ENCODE results near the gene KRT78.

Gene KRT78

GRCh38 chr12:52813885-52814709, 34.7 kb downstream of the KRT78 start, which contains the start of gene KRT4:
Gene KRT4, minus strand, starts transcription at chr12:52814116. Its CDS starts 58 bp downstream, at chr12:52814058.
- no peak for TF ChIP-seq FOXM1 (IDR thresholded peaks at IDR 0.05; ENCODE audit: borderline replicate concordance, low read depth)
- TF ChIP-seq CEBPB (IDR thresholded peaks at IDR 0.05), result no peak
- no peak for TF ChIP-seq EP300 (IDR thresholded peaks at IDR 0.05; ENCODE audit: borderline replicate concordance)

DNA sequence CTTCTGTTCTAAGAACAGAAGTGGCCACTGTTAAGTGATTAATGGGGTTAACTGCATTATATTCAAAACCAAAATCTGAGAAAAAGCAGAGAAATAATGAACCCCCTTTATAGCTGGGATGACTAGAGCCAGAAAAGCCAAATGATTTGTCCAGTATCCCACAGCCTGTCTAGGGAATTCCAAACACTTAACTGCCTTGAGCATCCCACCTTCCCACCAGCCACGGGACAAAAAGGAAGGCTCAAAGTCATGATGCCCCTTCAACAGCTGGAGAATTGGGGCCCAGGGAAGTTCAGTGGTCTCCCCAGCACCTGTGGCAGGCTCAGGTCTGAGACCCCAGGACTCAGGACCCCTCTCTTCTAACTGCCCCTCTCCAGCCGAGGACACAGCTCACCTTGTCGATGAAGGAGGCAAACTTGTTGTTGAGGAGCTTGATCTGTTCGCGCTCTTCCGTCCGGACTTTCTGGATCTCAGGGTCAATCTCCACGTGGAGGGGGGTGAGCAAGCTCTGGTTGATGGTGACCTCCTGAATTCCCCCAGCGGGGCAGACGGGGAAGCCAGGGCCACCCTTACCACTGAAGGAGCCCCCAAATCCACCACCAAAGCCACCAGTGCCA, 35.5 kb downstream of the KRT78 start:
- 0 out of 2 replicates have a peak, but pooled peaks have one; percentile 37 for TF ChIP-seq ZBTB7A (IDR thresholded peaks at IDR 0.05; ENCODE audit: low read depth)
- TF ChIP-seq, protein P1, sequence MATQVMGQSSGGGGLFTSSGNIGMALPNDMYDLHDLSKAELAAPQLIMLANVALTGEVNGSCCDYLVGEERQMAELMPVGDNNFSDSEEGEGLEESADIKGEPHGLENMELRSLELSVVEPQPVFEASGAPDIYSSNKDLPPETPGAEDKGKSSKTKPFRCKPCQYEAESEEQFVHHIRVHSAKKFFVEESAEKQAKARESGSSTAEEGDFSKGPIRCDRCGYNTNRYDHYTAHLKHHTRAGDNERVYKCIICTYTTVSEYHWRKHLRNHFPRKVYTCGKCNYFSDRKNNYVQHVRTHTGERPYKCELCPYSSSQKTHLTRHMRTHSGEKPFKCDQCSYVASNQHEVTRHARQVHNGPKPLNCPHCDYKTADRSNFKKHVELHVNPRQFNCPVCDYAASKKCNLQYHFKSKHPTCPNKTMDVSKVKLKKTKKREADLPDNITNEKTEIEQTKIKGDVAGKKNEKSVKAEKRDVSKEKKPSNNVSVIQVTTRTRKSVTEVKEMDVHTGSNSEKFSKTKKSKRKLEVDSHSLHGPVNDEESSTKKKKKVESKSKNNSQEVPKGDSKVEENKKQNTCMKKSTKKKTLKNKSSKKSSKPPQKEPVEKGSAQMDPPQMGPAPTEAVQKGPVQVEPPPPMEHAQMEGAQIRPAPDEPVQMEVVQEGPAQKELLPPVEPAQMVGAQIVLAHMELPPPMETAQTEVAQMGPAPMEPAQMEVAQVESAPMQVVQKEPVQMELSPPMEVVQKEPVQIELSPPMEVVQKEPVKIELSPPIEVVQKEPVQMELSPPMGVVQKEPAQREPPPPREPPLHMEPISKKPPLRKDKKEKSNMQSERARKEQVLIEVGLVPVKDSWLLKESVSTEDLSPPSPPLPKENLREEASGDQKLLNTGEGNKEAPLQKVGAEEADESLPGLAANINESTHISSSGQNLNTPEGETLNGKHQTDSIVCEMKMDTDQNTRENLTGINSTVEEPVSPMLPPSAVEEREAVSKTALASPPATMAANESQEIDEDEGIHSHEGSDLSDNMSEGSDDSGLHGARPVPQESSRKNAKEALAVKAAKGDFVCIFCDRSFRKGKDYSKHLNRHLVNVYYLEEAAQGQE (IDR thresholded peaks at IDR 0.05; ENCODE audit: low read depth), result no peak

GRCh38 chr12:52812749-52813148, 36.0 kb downstream of the KRT78 start:
- TF ChIP-seq EP300 (IDR thresholded peaks at IDR 0.05; ENCODE audit: borderline replicate concordance), result no peak
- no peak for TF ChIP-seq CREB1 (IDR thresholded peaks at IDR 0.05; ENCODE audit: low read depth)

- no peak for TF ChIP-seq RAD21 (IDR thresholded peaks at IDR 0.05; ENCODE audit: low read depth)
- TF ChIP-seq, protein P1 (IDR thresholded peaks at IDR 0.05; ENCODE audit: low read depth), result no peak
- no peak for TF ChIP-seq ZBTB7A (IDR thresholded peaks at IDR 0.05; ENCODE audit: low read depth)
- no peak for TF ChIP-seq TAF1 (IDR thresholded peaks at IDR 0.05; ENCODE audit: low read depth)
- TF ChIP-seq TEAD4 (IDR thresholded peaks at IDR 0.05), result no peak
- no peak for TF ChIP-seq YY1 (IDR thresholded peaks at IDR 0.05; ENCODE audit: low read depth)
- no peak for TF ChIP-seq CREB1 (IDR thresholded peaks at IDR 0.05; ENCODE audit: low read depth)
- TF ChIP-seq MAX (IDR thresholded peaks at IDR 0.05), result no peak
- TF ChIP-seq TCF12 (IDR thresholded peaks at IDR 0.05; ENCODE audit: low read depth), result no peak
- TF ChIP-seq EGR1 (IDR thresholded peaks at IDR 0.05), result no peak
These were observed 36.8 kb downstream of the KRT78 start for GRCh38 chr12:52812073-52812400.

DNA sequence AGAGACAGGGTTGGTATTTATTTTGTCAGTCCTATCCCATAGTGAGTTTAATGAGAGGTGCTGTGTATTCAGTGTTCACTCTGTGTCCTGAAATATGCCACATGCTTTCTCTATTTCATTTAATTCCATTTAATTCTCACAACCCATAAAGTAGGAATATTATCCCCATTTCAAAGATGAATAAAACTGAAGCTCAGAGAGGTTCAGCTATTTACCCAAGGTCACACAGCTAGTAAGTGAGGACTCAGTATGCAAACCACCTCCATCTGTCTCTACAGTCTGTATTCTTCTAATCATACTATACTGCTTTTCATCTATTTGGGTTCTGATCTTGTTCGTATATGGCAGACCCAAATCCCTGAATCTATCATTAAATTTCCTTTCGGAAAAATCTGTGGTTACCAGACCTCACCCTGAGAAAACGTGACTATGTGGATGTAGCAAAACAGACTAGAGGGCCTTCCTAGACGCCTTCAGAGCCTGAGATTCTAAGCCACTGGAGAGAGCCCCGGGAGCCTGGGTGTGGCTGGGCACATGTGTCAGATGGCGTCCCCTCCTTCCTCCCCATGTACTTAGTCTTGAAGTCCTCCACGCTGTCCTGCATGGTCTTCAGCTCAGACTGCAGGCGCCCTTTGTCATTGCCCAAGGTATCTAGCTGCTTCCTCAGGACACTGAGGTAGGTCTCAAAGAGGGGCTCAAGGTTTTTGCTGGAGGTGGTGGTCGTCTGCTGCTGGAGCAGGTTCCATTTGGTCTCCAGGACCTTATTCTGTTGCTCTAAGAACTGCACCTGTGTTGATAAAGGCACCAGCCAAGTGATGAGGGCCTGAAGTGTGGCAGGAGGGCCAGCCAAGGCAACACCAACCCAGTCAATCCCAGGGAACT, 37.4 kb downstream of the KRT78 start:
- no peak for TF ChIP-seq TAF1 (IDR thresholded peaks at IDR 0.05; ENCODE audit: low read depth)

GRCh38 chr12:52810554-52810953, 38.2 kb downstream of the KRT78 start:
- TF ChIP-seq YY1 (IDR thresholded peaks at IDR 0.05; ENCODE audit: low read depth) (no peak), TEAD4 (IDR thresholded peaks at IDR 0.05) (no peak), FOXM1 (IDR thresholded peaks at IDR 0.05; ENCODE audit: borderline replicate concordance, low read depth) (no peak), NFIC (IDR thresholded peaks at IDR 0.05) (no peak), ZBTB7A (IDR thresholded peaks at IDR 0.05; ENCODE audit: low read depth) (no peak), MAX (IDR thresholded peaks at IDR 0.05) (no peak), CREB1 (IDR thresholded peaks at IDR 0.05; ENCODE audit: low read depth) (no peak), EGR1 (IDR thresholded peaks at IDR 0.05) (no peak), CEBPB (IDR thresholded peaks at IDR 0.05) (no peak), RAD21 (IDR thresholded peaks at IDR 0.05; ENCODE audit: low read depth) (no peak), EP300 (IDR thresholded peaks at IDR 0.05; ENCODE audit: borderline replicate concordance) (no peak), TCF12 (IDR thresholded peaks at IDR 0.05; ENCODE audit: low read depth) (no peak), TAF1 (IDR thresholded peaks at IDR 0.05; ENCODE audit: low read depth) (no peak)
- TF ChIP-seq, protein P1 (IDR thresholded peaks at IDR 0.05; ENCODE audit: low read depth), result no peak
- TF ChIP-seq, protein P2, sequence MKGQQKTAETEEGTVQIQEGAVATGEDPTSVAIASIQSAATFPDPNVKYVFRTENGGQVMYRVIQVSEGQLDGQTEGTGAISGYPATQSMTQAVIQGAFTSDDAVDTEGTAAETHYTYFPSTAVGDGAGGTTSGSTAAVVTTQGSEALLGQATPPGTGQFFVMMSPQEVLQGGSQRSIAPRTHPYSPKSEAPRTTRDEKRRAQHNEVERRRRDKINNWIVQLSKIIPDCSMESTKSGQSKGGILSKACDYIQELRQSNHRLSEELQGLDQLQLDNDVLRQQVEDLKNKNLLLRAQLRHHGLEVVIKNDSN (IDR thresholded peaks at IDR 0.05), result no peak
